Head of caudate nucleus (tissue), 42 donors: ENCODE measurements around the gene PARD3.
"Not testable (repeated sequence)": the region's sequence is repeated elsewhere in the genome, so short reads cannot be mapped to it uniquely, and the experiment has no call there.

Source experiments
- DNase-seq, 42 donors: peaks; one replicate each; pipeline versions ENCODE4 v3.0.0 to v3.0.0-alpha.2; 2020 to 2021; ENCODE audit warnings: mixed read lengths in 7 of 42
- intact Hi-C: fragments of 100-400 bp; cut with DNase I; formaldehyde crosslinking; loops from one replicate; pipeline ENCODE4 v1.15.0; 2022

PARD3 gene

GRCh38 chr10:34815185-34816084 lies at the start of gene PARD3:
TSS of gene PARD3 (minus strand) at chr10:34815296. CDS start at chr10:34814995, 301 bp downstream.
- intact Hi-C loops = no loop called here
- peak in 37 of 42 donors; percentile 21 to 73 (median 54) for DNase-seq

- no peak for DNase-seq
Observed at GRCh38 chr10:34864149-34865067, 49.3 kb upstream of the PARD3 start.

GRCh38 chr10:34862892-34863291 lies 47.8 kb upstream of the PARD3 start:
- DNase-seq = no peak
- intact Hi-C loops = no loop called here

More at GRCh38 chr10:34864149-34865067, 49.3 kb upstream of the PARD3 start:
- intact Hi-C loops = no loop called here

GRCh38 chr10:34861293-34862021 lies 46.4 kb upstream of the PARD3 start:
- intact Hi-C loops = no loop called here
- DNase-seq = peak in 2 of 42 donors; percentile 12 to 41

GRCh38 chr10:34859170-34859569 lies 44.1 kb upstream of the PARD3 start:
- intact Hi-C loops = no loop called here
- DNase-seq = peak in 1 of 42 donors; percentile 18

- DNase-seq = peak in 1 of 42 donors; percentile 7
- intact Hi-C loops = no loop called here
Observed at GRCh38 chr10:34858003-34858402, 42.9 kb upstream of the PARD3 start.

- peak in 13 of 42 donors; percentile 7 to 57 (median 22) for DNase-seq
- intact Hi-C loops = no loop called here
Observed at GRCh38 chr10:34854147-34854601, 39.1 kb upstream of the PARD3 start.

GRCh38 chr10:34853357-34853756 lies 38.3 kb upstream of the PARD3 start:
- peak in 29 of 42 donors; percentile 10 to 71 (median 36) for DNase-seq
- intact Hi-C loops = no loop called here

- intact Hi-C loops = no loop called here
- DNase-seq = no peak
Observed at GRCh38 chr10:34850558-34850957, 35.5 kb upstream of the PARD3 start.

GRCh38 chr10:34850036-34850435 lies 34.9 kb upstream of the PARD3 start:
- intact Hi-C loops = no loop called here
- no peak for DNase-seq

- DNase-seq = no peak
- intact Hi-C loops = no loop called here
Observed at GRCh38 chr10:34845070-34845469, 30.0 kb upstream of the PARD3 start.

GRCh38 chr10:34844448-34844847 lies 29.4 kb upstream of the PARD3 start:
- no peak for DNase-seq
- intact Hi-C loops = no loop called here

- not testable (repeated sequence) for DNase-seq
Observed at GRCh38 chr10:34843470-34843869, 28.4 kb upstream of the PARD3 start.

GRCh38 chr10:34838366-34838900 lies 23.3 kb upstream of the PARD3 start:
- no peak for DNase-seq
- intact Hi-C loops = no loop called here

More at GRCh38 chr10:34843470-34843869, 28.4 kb upstream of the PARD3 start:
- intact Hi-C loops = not testable (repeated sequence)

- intact Hi-C loops = no loop called here
- peak in 29 of 42 donors; percentile 22 to 79 (median 47) for DNase-seq
Observed at GRCh38 chr10:34835908-34836508, 20.9 kb upstream of the PARD3 start.

GRCh38 chr10:34834274-34834673 lies 19.2 kb upstream of the PARD3 start:
- intact Hi-C loops = no loop called here
- no peak for DNase-seq

- intact Hi-C loops = no loop called here
- DNase-seq = peak in 2 of 42 donors; percentile 4 to 21
Observed at GRCh38 chr10:34830217-34830822, 15.2 kb upstream of the PARD3 start.
